ENCODE data around the gene TBC1D22A. TPM values are rescaled to one million over a fixed set of nuclear protein-coding genes. Genes with fewer than 3 reads are reported as not detected.

The TBC1D22A gene
- total RNA-seq, 2 donors from 2014 or later = 28.9 to 31.3 TPM

DNA sequence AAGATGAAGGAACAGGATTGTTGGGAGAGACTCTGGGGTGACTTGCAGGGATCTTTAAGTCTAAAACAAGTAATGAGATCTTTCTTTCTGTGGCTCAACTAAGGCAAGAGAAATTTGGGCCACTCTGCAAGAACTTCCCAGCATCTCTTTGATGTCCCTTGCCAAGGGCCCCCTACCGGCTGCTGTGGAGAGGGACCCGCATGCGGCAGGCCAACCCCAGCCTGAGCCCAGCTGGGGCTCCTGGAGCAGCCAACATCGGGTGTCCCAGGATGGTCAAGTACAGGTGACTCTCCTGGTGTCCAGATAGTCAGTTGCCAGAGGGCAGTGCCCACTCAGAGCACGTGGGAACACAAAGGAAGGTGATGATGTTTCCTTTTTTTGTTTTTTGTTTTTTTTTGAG, 363.2 kb downstream of the TBC1D22A start:
- Histone ChIP-seq H3K9me3 (no peaks in the 10 kb centered on the region), H3K27ac (no peak overlapping the region), H3K4me1 (ENCODE audit: control insufficient read depth in 1 of 2, low read depth in 2 of 2) (no peaks in the 10 kb centered on the region), H3K36me3 (no peaks in the 10 kb centered on the region), H3K27me3 (replicated peaks; ENCODE audit: insufficient read depth) (no peaks in the 10 kb centered on the region), H3K4me3 (no peak overlapping the region)
- no peak for ATAC-seq (ENCODE audit: insufficient number of reproducible peaks, low FRiP score, low read depth)
- no peak for DNase-seq (ENCODE audit: low spot score)
- TF ChIP-seq, protein P1, sequence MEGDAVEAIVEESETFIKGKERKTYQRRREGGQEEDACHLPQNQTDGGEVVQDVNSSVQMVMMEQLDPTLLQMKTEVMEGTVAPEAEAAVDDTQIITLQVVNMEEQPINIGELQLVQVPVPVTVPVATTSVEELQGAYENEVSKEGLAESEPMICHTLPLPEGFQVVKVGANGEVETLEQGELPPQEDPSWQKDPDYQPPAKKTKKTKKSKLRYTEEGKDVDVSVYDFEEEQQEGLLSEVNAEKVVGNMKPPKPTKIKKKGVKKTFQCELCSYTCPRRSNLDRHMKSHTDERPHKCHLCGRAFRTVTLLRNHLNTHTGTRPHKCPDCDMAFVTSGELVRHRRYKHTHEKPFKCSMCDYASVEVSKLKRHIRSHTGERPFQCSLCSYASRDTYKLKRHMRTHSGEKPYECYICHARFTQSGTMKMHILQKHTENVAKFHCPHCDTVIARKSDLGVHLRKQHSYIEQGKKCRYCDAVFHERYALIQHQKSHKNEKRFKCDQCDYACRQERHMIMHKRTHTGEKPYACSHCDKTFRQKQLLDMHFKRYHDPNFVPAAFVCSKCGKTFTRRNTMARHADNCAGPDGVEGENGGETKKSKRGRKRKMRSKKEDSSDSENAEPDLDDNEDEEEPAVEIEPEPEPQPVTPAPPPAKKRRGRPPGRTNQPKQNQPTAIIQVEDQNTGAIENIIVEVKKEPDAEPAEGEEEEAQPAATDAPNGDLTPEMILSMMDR (IDR thresholded peaks at IDR 0.05) = no peak

DNA sequence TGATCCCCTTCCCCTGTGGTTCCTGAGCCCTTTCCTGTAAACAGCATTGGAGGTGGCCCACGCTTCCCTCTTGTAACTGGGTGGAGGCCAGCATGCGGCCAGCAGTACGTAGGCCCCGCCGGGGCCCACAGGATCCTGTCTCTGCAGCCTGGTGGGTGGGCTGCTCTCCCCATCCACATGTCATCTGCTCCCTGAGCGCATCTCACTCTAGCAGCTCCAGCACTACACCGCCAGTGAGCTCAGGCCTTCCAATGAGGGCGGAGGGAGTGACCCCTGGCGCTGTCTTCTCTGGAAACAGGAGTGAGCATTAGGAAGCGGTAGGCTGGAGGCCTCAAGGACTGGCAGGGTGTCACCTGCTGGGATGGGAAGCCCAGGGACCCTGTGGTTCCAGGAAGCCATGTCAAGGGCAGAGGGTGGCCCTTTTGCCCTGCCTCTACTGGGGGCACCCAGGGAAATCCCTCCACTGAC, 363.9 kb downstream of the TBC1D22A start:
- Histone ChIP-seq H3K36me3 (no peaks in the 10 kb centered on the region), H3K4me1 (ENCODE audit: control insufficient read depth in 1 of 2, low read depth in 2 of 2) (no peaks in the 10 kb centered on the region)
- ATAC-seq (ENCODE audit: insufficient number of reproducible peaks, low FRiP score, low read depth) = no peak

GRCh38 chr22:47127441-47127871, 365.0 kb downstream of the TBC1D22A start:
- Histone ChIP-seq H3K4me3 (no peak overlapping the region), H3K36me3 (no peaks in the 10 kb centered on the region), H3K27ac (no peak overlapping the region), H3K4me1 (ENCODE audit: control insufficient read depth in 1 of 2, low read depth in 2 of 2) (no peaks in the 10 kb centered on the region), H3K27me3 (replicated peaks; ENCODE audit: insufficient read depth) (no peaks in the 10 kb centered on the region), H3K9me3 (no peaks in the 10 kb centered on the region)
- DNase-seq (ENCODE audit: low spot score) = no peak
- no peak for ATAC-seq (ENCODE audit: insufficient number of reproducible peaks, low FRiP score, low read depth)
- TF ChIP-seq, protein P1 (IDR thresholded peaks at IDR 0.05) = no peak

More for the DNA sequence above, 363.9 kb downstream of the TBC1D22A start:
- no peak overlapping the region for H3K4me3 ChIP-seq
- no peak for DNase-seq (ENCODE audit: low spot score)
- no peaks in the 10 kb centered on the region for H3K9me3 ChIP-seq
- TF ChIP-seq, protein P1 (IDR thresholded peaks at IDR 0.05) = no peak
- no peak overlapping the region for H3K27ac ChIP-seq
- H3K27me3 ChIP-seq (replicated peaks; ENCODE audit: insufficient read depth) = no peaks in the 10 kb centered on the region

- H3K36me3 ChIP-seq = no peaks in the 10 kb centered on the region
- DNase-seq (ENCODE audit: low spot score) (no peak), ATAC-seq (ENCODE audit: insufficient number of reproducible peaks, low FRiP score, low read depth) (no peak)
- no peak overlapping the region for H3K27ac ChIP-seq
- no peaks in the 10 kb centered on the region for H3K4me1 ChIP-seq (ENCODE audit: control insufficient read depth in 1 of 2, low read depth in 2 of 2)
- no peak overlapping the region for H3K4me3 ChIP-seq
- no peaks in the 10 kb centered on the region for H3K9me3 ChIP-seq
- no peaks in the 10 kb centered on the region for H3K27me3 ChIP-seq (replicated peaks; ENCODE audit: insufficient read depth)
- TF ChIP-seq, protein P1 (IDR thresholded peaks at IDR 0.05) = no peak
Observed at GRCh38 chr22:47128216-47128615, 365.8 kb downstream of the TBC1D22A start.

- TF ChIP-seq, protein P1 (IDR thresholded peaks at IDR 0.05) = no peak
- H3K36me3 ChIP-seq = no peaks in the 10 kb centered on the region
- no peaks in the 10 kb centered on the region for H3K9me3 ChIP-seq
- no peaks in the 10 kb centered on the region for H3K27me3 ChIP-seq (replicated peaks; ENCODE audit: insufficient read depth)
- no peak overlapping the region for H3K4me3 ChIP-seq
- no peak overlapping the region for H3K27ac ChIP-seq
- DNase-seq (ENCODE audit: low spot score) (no peak), ATAC-seq (ENCODE audit: insufficient number of reproducible peaks, low FRiP score, low read depth) (no peak)
- H3K4me1 ChIP-seq (ENCODE audit: control insufficient read depth in 1 of 2, low read depth in 2 of 2) = no peaks in the 10 kb centered on the region
Observed at GRCh38 chr22:47128622-47129215, 366.3 kb downstream of the TBC1D22A start.
